ENCODE measurements around the gene RARA.

Gene RARA

DNA sequence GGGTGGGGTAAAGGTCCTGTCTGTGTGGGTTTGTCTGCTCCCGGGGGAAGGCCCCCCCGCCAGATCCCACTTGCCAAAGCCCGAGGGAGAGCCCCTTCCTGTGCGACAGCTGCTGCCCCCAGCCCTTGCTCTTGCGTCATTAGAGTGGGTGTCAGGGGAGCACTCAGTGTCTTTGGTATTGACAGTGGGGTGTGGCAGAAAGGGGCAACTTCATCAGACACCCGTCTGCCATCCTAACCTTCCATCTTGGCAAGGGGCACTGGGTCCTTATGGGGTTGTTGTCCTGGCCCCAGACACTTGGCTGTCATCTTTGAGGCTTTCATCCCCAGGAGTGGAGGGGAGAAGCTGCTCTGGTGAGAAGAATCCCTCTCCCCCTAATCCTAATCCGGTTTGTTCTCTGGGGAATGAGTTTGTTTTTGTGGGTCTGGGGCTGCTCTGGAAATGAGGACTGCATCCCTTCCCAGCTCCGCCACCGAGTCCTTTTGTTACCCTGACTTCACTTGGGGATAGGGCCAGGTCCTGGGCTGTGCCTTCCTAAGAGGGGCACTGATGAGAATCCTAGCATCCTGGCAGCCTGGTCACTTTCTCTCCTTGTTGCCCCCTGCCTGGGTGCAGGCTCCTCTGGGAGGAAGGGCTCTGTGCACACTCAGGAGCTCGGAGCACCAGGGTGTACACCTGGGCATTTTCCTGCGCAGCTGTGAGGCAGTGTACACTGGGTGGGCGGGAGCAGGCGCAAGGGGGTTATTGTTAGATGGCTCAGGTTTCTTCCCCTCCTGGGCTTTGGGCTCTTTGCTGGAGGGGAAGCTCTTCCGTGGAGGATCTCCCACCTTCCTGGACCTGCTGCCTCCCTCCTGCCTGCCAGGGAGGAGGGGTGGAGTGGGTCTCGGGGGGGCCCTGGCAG lies 34.5 kb downstream of the RARA start:
- H3K27ac ChIP-seq (ENCODE audit: extremely low read depth, low read depth, low read length) = no peak overlapping the region
- H3K4me3 ChIP-seq (ENCODE audit: low read depth, low read length) = no peak overlapping the region; the same call in 1 of the 2 replicates
- ChIA-PET CTCF (interaction anchor here (0.8 to 5.3 kb wide), 6 partner anchors 13 to 230 kb away, joined by 3 to 67 read pairs (median 4); partner anchors contain the start of gene WIPF2), POLR2A (interaction anchor here (0.9 to 4.4 kb wide), 5 partner anchors 16 to 74 kb away, joined by 3 to 33 read pairs (median 5); partner anchors contain the start of gene TOP2A)
- no peaks in the 10 kb centered on the region for H3K9me3 ChIP-seq (ENCODE audit: control insufficient read depth, insufficient read depth, low read depth, low read length)
- peaks cover 0 to 5% of the 10 kb centered on the region in 2 experiments; a peak in 2 of 3 replicates for H3K36me3 ChIP-seq (ENCODE audit: control insufficient read depth in 2 of 2, insufficient read depth in 1 of 2, low read length in 2 of 2)
- H3K4me1 ChIP-seq (ENCODE audit: control insufficient read depth, insufficient read depth, low read length) = peaks cover 28% of the 10 kb centered on the region
- TF ChIP-seq ZNF510 (tag by site-specific recombination; IDR thresholded peaks at IDR 0.05; ENCODE audit: insufficient replicate concordance) (no peak), ZNF155 (tag by site-specific recombination; IDR thresholded peaks at IDR 0.05) (no peak), ZNF404 (tag by site-specific recombination; IDR thresholded peaks at IDR 0.05) (no peak), ZNF341 (tag by site-specific recombination; IDR thresholded peaks at IDR 0.05; ENCODE audit: low read depth) (peak; percentile 81), ZNF426 (tag by site-specific recombination; IDR thresholded peaks at IDR 0.05) (no peak), ZSCAN23 (tag by site-specific recombination; IDR thresholded peaks at IDR 0.05) (no peak), ZNF121 (tag by site-specific recombination; IDR thresholded peaks at IDR 0.05) (no peak), ZNF433 (tag by site-specific recombination; IDR thresholded peaks at IDR 0.05; ENCODE audit: low read depth) (no peak), GLI2 (tag by site-specific recombination; IDR thresholded peaks at IDR 0.05; ENCODE audit: borderline replicate concordance, low read depth) (no peak), KLF10 (tag by site-specific recombination; IDR thresholded peaks at IDR 0.05) (no peak), ZNF837 (tag by site-specific recombination; IDR thresholded peaks at IDR 0.05) (no peak), ZSCAN16 (tag by site-specific recombination; IDR thresholded peaks at IDR 0.05) (0 out of 2 replicates have a peak, but pooled peaks have one; percentile 13), ZNF596 (tag by site-specific recombination; IDR thresholded peaks at IDR 0.05) (no peak), GLIS1 (tag by site-specific recombination; IDR thresholded peaks at IDR 0.05) (peak; percentile 81), ZNF658 (tag by site-specific recombination; IDR thresholded peaks at IDR 0.05) (no peak), ZNF623 (tag by site-specific recombination; IDR thresholded peaks at IDR 0.05) (no peak), ZNF544 (tag by site-specific recombination; IDR thresholded peaks at IDR 0.05) (no peak), IKZF3 (tag by site-specific recombination; IDR thresholded peaks at IDR 0.05) (0 out of 2 replicates have a peak, but pooled peaks have one; percentile 5), BCL11B (tag by site-specific recombination; IDR thresholded peaks at IDR 0.05; ENCODE audit: low read depth) (no peak), ZEB2 (tag by site-specific recombination; IDR thresholded peaks at IDR 0.05) (no peak), ZNF843 (tag by site-specific recombination; IDR thresholded peaks at IDR 0.05) (no peak), ZFHX2 (tag by site-specific recombination; conservative IDR thresholded peaks at IDR 0.05) (peak; percentile 48), ZNF560 (tag by site-specific recombination; IDR thresholded peaks at IDR 0.05; ENCODE audit: borderline replicate concordance) (no peak), ZNF521 (tag by site-specific recombination; IDR thresholded peaks at IDR 0.05) (no peak)
- TF ChIP-seq, protein P1, sequence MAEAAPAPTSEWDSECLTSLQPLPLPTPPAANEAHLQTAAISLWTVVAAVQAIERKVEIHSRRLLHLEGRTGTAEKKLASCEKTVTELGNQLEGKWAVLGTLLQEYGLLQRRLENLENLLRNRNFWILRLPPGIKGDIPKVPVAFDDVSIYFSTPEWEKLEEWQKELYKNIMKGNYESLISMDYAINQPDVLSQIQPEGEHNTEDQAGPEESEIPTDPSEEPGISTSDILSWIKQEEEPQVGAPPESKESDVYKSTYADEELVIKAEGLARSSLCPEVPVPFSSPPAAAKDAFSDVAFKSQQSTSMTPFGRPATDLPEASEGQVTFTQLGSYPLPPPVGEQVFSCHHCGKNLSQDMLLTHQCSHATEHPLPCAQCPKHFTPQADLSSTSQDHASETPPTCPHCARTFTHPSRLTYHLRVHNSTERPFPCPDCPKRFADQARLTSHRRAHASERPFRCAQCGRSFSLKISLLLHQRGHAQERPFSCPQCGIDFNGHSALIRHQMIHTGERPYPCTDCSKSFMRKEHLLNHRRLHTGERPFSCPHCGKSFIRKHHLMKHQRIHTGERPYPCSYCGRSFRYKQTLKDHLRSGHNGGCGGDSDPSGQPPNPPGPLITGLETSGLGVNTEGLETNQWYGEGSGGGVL (tag by site-specific recombination; IDR thresholded peaks at IDR 0.05) = peak; percentile 58
- TF ChIP-seq, protein P2, sequence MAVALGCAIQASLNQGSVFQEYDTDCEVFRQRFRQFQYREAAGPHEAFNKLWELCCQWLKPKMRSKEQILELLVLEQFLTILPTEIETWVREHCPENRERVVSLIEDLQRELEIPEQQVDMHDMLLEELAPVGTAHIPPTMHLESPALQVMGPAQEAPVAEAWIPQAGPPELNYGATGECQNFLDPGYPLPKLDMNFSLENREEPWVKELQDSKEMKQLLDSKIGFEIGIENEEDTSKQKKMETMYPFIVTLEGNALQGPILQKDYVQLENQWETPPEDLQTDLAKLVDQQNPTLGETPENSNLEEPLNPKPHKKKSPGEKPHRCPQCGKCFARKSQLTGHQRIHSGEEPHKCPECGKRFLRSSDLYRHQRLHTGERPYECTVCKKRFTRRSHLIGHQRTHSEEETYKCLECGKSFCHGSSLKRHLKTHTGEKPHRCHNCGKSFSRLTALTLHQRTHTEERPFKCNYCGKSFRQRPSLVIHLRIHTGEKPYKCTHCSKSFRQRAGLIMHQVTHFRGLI (tag by site-specific recombination; IDR thresholded peaks at IDR 0.05) = no peak
- TF ChIP-seq, protein P3, sequence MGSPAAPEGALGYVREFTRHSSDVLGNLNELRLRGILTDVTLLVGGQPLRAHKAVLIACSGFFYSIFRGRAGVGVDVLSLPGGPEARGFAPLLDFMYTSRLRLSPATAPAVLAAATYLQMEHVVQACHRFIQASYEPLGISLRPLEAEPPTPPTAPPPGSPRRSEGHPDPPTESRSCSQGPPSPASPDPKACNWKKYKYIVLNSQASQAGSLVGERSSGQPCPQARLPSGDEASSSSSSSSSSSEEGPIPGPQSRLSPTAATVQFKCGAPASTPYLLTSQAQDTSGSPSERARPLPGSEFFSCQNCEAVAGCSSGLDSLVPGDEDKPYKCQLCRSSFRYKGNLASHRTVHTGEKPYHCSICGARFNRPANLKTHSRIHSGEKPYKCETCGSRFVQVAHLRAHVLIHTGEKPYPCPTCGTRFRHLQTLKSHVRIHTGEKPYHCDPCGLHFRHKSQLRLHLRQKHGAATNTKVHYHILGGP (tag by site-specific recombination; IDR thresholded peaks at IDR 0.05) = no peak
- TF ChIP-seq, protein P4, sequence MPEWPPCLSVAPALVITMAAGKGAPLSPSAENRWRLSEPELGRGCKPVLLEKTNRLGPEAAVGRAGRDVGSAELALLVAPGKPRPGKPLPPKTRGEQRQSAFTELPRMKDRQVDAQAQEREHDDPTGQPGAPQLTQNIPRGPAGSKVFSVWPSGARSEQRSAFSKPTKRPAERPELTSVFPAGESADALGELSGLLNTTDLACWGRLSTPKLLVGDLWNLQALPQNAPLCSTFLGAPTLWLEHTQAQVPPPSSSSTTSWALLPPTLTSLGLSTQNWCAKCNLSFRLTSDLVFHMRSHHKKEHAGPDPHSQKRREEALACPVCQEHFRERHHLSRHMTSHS (tag by site-specific recombination; IDR thresholded peaks at IDR 0.05) = no peak
- TF ChIP-seq, protein P5, sequence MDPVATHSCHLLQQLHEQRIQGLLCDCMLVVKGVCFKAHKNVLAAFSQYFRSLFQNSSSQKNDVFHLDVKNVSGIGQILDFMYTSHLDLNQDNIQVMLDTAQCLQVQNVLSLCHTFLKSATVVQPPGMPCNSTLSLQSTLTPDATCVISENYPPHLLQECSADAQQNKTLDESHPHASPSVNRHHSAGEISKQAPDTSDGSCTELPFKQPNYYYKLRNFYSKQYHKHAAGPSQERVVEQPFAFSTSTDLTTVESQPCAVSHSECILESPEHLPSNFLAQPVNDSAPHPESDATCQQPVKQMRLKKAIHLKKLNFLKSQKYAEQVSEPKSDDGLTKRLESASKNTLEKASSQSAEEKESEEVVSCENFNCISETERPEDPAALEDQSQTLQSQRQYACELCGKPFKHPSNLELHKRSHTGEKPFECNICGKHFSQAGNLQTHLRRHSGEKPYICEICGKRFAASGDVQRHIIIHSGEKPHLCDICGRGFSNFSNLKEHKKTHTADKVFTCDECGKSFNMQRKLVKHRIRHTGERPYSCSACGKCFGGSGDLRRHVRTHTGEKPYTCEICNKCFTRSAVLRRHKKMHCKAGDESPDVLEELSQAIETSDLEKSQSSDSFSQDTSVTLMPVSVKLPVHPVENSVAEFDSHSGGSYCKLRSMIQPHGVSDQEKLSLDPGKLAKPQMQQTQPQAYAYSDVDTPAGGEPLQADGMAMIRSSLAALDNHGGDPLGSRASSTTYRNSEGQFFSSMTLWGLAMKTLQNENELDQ (tag by site-specific recombination; IDR thresholded peaks at IDR 0.05; ENCODE audit: low read depth) = no peak
- TF ChIP-seq, protein P6, sequence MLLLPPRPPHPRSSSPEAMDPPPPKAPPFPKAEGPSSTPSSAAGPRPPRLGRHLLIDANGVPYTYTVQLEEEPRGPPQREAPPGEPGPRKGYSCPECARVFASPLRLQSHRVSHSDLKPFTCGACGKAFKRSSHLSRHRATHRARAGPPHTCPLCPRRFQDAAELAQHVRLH (tag by site-specific recombination; IDR thresholded peaks at IDR 0.05) = no peak
